HepG2 (cell line): ENCODE measurements around the gene CMTM4.

Experiments
- IRF2 ChIP-seq: IDR thresholded peaks from 2 replicates; pipeline ENCODE4 v1.6.1; 2018; ENCODE audit warnings: missing genetic modification reagents, missing compliant biosample characterization
- JUND ChIP-seq: sonication (generic); formaldehyde crosslinking; IDR thresholded peaks from 2 replicates; pipeline ENCODE4 v1.8.0; 2022; ENCODE audit warnings: mild to moderate bottlenecking, missing genetic modification reagents
- POLR2AphosphoS2 ChIP-seq: IDR thresholded peaks from 2 replicates; pipeline ENCODE4 v1.6.1; 2011; ENCODE audit warnings: low read depth, low read length, improper control_type of control experiment
- SETDB1 ChIP-seq: sonication (generic); formaldehyde crosslinking; IDR thresholded peaks from 2 replicates; pipeline ENCODE4 v1.5.1; 2020; ENCODE audit warnings: missing genetic modification reagents, mild to moderate bottlenecking, borderline replicate concordance
- TBP ChIP-seq: sonication (generic); formaldehyde crosslinking; IDR thresholded peaks from 2 replicates; pipeline ENCODE4 v1.5.0; 2020; ENCODE audit warnings: missing genetic modification reagents
- UBTF ChIP-seq: sonication (generic); formaldehyde crosslinking; IDR thresholded peaks from 2 replicates; pipeline ENCODE4 v1.4.0; 2020; ENCODE audit warnings: mild to moderate bottlenecking, missing genetic modification reagents
- ZGPAT ChIP-seq: IDR thresholded peaks from 2 replicates; pipeline ENCODE4 v1.6.1; 2016; ENCODE audit warnings: mild to moderate bottlenecking
- TF ChIP-seq, protein P1 (sequence below): IDR thresholded peaks from 2 replicates; pipeline ENCODE4 v1.6.1; 2016; ENCODE audit warnings: low read depth, control low read depth
- TF ChIP-seq, protein P2 (sequence below): sonication (generic); formaldehyde crosslinking; IDR thresholded peaks from 2 replicates; pipeline ENCODE4 v1.4.0; 2020; ENCODE audit warnings: missing genetic modification reagents
- TF ChIP-seq, protein P3 (sequence below), 2 experiments: IDR thresholded peaks; 2 replicates each; pipeline ENCODE4 v1.6.1; 2011 to 2012; ENCODE audit warnings: low read length in 2 of 2, borderline replicate concordance in 1 of 2, low read depth in 1 of 2, mild to moderate bottlenecking in 1 of 2, moderate library complexity in 1 of 2

- no peak for TF ChIP-seq JUND (CRISPR knock-in tag)
- no peak for TF ChIP-seq ZGPAT (CRISPR knock-in tag)
- no peak for TF ChIP-seq TBP
- TF ChIP-seq IRF2 (CRISPR knock-in tag): no peak
- TF ChIP-seq, protein P1, sequence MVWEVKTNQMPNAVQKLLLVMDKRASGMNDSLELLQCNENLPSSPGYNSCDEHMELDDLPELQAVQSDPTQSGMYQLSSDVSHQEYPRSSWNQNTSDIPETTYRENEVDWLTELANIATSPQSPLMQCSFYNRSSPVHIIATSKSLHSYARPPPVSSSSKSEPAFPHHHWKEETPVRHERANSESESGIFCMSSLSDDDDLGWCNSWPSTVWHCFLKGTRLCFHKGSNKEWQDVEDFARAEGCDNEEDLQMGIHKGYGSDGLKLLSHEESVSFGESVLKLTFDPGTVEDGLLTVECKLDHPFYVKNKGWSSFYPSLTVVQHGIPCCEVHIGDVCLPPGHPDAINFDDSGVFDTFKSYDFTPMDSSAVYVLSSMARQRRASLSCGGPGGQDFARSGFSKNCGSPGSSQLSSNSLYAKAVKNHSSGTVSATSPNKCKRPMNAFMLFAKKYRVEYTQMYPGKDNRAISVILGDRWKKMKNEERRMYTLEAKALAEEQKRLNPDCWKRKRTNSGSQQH (CRISPR knock-in tag): no peak
- no peak for TF ChIP-seq UBTF (CRISPR knock-in tag)
- TF ChIP-seq, protein P2, sequence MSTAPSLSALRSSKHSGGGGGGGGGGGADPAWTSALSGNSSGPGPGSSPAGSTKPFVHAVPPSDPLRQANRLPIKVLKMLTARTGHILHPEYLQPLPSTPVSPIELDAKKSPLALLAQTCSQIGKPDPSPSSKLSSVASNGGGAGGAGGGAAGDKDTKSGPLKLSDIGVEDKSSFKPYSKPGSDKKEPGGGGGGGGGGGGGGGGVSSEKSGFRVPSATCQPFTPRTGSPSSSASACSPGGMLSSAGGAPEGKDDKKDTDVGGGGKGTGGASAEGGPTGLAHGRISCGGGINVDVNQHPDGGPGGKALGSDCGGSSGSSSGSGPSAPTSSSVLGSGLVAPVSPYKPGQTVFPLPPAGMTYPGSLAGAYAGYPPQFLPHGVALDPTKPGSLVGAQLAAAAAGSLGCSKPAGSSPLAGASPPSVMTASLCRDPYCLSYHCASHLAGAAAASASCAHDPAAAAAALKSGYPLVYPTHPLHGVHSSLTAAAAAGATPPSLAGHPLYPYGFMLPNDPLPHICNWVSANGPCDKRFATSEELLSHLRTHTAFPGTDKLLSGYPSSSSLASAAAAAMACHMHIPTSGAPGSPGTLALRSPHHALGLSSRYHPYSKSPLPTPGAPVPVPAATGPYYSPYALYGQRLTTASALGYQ (CRISPR knock-in tag): no peak
- TF ChIP-seq, protein P3, sequence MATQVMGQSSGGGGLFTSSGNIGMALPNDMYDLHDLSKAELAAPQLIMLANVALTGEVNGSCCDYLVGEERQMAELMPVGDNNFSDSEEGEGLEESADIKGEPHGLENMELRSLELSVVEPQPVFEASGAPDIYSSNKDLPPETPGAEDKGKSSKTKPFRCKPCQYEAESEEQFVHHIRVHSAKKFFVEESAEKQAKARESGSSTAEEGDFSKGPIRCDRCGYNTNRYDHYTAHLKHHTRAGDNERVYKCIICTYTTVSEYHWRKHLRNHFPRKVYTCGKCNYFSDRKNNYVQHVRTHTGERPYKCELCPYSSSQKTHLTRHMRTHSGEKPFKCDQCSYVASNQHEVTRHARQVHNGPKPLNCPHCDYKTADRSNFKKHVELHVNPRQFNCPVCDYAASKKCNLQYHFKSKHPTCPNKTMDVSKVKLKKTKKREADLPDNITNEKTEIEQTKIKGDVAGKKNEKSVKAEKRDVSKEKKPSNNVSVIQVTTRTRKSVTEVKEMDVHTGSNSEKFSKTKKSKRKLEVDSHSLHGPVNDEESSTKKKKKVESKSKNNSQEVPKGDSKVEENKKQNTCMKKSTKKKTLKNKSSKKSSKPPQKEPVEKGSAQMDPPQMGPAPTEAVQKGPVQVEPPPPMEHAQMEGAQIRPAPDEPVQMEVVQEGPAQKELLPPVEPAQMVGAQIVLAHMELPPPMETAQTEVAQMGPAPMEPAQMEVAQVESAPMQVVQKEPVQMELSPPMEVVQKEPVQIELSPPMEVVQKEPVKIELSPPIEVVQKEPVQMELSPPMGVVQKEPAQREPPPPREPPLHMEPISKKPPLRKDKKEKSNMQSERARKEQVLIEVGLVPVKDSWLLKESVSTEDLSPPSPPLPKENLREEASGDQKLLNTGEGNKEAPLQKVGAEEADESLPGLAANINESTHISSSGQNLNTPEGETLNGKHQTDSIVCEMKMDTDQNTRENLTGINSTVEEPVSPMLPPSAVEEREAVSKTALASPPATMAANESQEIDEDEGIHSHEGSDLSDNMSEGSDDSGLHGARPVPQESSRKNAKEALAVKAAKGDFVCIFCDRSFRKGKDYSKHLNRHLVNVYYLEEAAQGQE (IDR thresholded peaks at IDR 0.05; ENCODE audit: borderline replicate concordance in 1 of 2, low read depth in 1 of 2, low read length in 2 of 2): no peak
- TF ChIP-seq POLR2AphosphoS2: no peak
- TF ChIP-seq SETDB1 (CRISPR knock-in tag): no peak
Observed at GRCh38 chr16:66592814-66593213, 103.7 kb downstream of the CMTM4 start.
